ENCODE measurements around the gene GAPDHS.

GRCh38 chr19:35577918-35578317 is 44.7 kb downstream of the GAPDHS start:
- TF ChIP-seq POLR2A (IDR thresholded peaks at IDR 0.05; ENCODE audit: low read depth, low read length) = no peak
- TF ChIP-seq SMC3 (IDR thresholded peaks at IDR 0.05; ENCODE audit: low read depth, low read length) = no peak
- no peak for TF ChIP-seq BHLHE40 (IDR thresholded peaks at IDR 0.05; ENCODE audit: low read depth, low read length)
- no peak for TF ChIP-seq CHD1 (IDR thresholded peaks at IDR 0.05; ENCODE audit: low read depth, low read length)
- no peak for TF ChIP-seq CTCF (conservative IDR thresholded peaks at IDR 0.05; ENCODE audit: low read depth, low read length)
